Neutrophil (primary cell): ENCODE results near the gene SAMD1.

Source experiments
- H3K27ac ChIP-seq: fragments of 200-600 bp; sonication (generic); 2 replicates; pipeline ENCODE4 v1.5.1; 2016; ENCODE audit warnings: mild to moderate bottlenecking, moderate library complexity
- H3K27me3 ChIP-seq: fragments of 200-600 bp; sonication (generic); 2 replicates; pipeline ENCODE4 v1.6.0; 2016; ENCODE audit warnings: mild to moderate bottlenecking
- H3K36me3 ChIP-seq: fragments of 200-600 bp; sonication (generic); 2 replicates; pipeline ENCODE4 v1.5.1; 2017
- H3K4me1 ChIP-seq, 2 experiments: fragments of 200-600 bp in 1 of 2; sonication (generic) in 1 of 2; 1 replicate in 1 of 2; 2 replicates in 1 of 2; pipeline versions ENCODE4 v1.5.1 to v1.6.1; 2013 to 2016; ENCODE audit warnings: low read depth in 1 of 2, low read length in 1 of 2, mild to moderate bottlenecking in 1 of 2, moderate library complexity in 1 of 2; ENCODE audit not compliant: control insufficient read depth in 1 of 2, insufficient read depth in 1 of 2
- H3K4me3 ChIP-seq, 2 experiments: fragments of 200-600 bp in 1 of 2; sonication (generic) in 1 of 2; 1 replicate in 1 of 2; 2 replicates in 1 of 2; pipeline ENCODE4 v1.5.1; 2013 to 2016; ENCODE audit warnings: low read depth in 1 of 2, low read length in 1 of 2, mild to moderate bottlenecking in 1 of 2, moderate library complexity in 1 of 2
- H3K9me3 ChIP-seq: fragments of 200-600 bp; sonication (generic); 2 replicates; pipeline ENCODE4 v1.5.1; 2016
- TF ChIP-seq, protein P1 (sequence below): fragments of 200-600 bp; sonication (generic); IDR thresholded peaks from 2 replicates; pipeline ENCODE4 v1.5.1; 2016; ENCODE audit warnings: antibody characterized with exemption

Gene SAMD1

DNA sequence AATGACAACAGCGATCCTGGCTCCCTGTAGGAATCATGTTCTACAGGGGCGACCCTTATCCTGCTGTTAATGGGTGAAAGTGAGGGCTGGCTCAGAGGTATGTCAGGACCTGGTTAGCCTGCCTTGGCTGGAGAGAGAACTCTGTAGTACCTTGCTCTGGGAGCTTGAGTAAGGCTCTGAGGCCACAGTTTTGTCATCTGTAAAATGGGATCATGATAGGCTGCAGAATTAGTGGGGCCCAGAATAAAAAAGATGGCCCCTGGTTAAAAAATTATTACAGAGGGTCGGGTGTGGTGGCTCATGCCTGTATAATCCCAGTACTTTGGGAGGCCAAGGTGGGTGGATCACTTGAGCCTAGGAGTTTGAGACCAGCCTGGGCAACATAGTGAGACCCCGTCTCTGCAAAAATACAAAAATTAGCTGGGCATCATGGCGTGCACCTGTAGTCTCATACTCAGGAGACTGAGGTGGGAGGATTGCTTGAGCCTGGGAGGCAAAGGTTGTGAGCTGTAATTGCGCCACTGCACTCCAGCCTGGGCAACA is 10.5 kb upstream of the SAMD1 start:
- no peaks in the 10 kb centered on the region for H3K27me3 ChIP-seq
- no peak overlapping the region for H3K4me3 ChIP-seq
- peaks cover 98% of the 10 kb centered on the region for H3K36me3 ChIP-seq
- TF ChIP-seq, protein P1, sequence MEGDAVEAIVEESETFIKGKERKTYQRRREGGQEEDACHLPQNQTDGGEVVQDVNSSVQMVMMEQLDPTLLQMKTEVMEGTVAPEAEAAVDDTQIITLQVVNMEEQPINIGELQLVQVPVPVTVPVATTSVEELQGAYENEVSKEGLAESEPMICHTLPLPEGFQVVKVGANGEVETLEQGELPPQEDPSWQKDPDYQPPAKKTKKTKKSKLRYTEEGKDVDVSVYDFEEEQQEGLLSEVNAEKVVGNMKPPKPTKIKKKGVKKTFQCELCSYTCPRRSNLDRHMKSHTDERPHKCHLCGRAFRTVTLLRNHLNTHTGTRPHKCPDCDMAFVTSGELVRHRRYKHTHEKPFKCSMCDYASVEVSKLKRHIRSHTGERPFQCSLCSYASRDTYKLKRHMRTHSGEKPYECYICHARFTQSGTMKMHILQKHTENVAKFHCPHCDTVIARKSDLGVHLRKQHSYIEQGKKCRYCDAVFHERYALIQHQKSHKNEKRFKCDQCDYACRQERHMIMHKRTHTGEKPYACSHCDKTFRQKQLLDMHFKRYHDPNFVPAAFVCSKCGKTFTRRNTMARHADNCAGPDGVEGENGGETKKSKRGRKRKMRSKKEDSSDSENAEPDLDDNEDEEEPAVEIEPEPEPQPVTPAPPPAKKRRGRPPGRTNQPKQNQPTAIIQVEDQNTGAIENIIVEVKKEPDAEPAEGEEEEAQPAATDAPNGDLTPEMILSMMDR, result no peak
- H3K4me1 ChIP-seq, result no peaks in the 10 kb centered on the region
- H3K9me3 ChIP-seq, result no peaks in the 10 kb centered on the region
- no peak overlapping the region for H3K27ac ChIP-seq

DNA sequence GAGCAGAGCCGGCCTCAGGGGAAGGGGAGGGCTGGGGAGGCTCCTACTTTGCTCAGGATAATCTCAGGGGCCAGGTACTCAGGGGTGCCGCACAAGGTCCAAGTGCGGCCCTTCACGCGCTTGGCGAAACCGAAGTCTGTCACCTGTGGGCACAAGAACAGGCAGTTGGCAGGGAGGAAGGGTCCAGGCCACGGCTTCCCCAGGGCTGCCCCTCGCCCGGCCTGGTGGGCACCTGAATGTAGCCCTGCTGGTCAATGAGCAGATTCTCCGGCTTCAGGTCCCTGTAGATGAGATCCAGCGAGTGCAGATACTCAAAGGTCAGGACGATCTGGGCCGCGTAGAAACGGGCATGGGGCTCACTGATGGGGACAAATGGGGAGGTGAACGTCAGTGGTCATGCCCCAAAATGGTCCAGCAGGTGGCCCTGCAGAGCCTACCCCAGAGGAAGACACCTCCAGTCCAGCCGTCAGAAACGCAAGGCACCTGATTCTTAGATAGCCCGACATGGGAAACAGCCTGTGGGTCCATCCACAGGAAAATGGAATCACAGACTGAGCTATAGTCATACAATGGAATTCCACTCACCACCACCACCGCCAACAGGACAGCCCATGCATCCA is 7.1 kb upstream of the SAMD1 start:
- Histone ChIP-seq H3K27ac (no peak overlapping the region), H3K27me3 (no peaks in the 10 kb centered on the region), H3K36me3 (peaks cover 92% of the 10 kb centered on the region), H3K4me1 (no peaks in the 10 kb centered on the region), H3K4me3 (no peak overlapping the region), H3K9me3 (no peaks in the 10 kb centered on the region)
- TF ChIP-seq, protein P1, result peak; percentile 8

DNA sequence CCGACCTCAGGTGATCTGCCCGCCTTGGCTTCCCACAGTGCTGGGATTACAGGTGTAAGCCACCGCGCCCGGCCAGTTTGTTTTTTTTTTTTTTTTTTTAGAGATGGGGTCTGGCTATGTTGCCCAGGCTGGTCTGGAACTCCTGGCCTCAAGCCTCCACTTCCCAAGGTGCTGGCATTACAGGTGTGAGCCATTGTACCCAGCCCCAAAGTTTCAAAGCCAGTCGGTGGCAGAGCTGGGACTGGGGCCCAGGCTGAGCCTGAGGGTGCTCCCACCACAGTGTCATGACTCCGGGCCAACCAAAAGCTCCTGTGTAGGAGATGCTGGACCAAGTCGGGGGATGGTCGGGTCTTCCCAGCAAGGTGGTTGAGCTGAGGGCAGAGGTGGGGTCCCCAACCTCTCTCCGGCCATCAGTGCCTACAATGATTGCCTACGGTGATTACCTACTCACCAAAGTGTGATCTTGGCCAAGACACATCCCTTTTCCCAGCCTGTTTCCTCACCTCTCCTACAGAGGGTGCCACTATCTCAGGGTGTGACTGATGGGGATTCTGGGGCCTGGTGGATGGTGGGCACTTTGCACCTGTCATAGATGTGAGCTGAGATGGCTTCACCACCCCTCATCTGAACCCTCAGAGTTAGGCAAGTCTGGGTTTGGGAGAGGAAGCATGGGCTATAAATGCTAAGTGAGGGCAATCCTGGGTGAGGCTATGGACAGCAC is 5.9 kb upstream of the SAMD1 start:
- Histone ChIP-seq H3K4me1 (peaks cover 5 to 8% of the 10 kb centered on the region in 2 experiments), H3K27me3 (no peaks in the 10 kb centered on the region), H3K36me3 (peaks cover 86% of the 10 kb centered on the region), H3K4me3 (no peak overlapping the region), H3K9me3 (no peaks in the 10 kb centered on the region), H3K27ac (no peak overlapping the region)
- TF ChIP-seq, protein P1, result no peak

DNA sequence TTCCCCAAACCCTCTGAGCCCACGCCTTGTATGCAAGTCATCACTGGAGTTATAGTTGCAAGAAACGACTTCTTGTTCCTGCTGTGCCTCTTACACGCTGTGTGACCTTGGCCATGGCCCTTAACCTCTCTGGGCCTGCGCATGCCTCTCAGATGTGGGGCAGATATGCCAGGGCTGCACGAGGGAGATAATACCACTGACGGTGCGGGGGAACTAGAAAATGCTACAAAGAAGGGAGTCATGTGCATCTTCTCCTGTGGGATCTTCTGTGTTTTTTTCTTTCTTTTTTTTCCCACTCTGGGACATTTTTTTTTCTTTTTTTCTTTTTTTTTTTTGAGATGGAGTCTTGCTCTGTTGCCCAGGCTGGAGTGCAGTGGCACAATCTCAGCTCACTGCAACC is 4.3 kb upstream of the SAMD1 start:
- Histone ChIP-seq H3K27me3 (no peaks in the 10 kb centered on the region), H3K4me3 (no peak overlapping the region), H3K9me3 (no peaks in the 10 kb centered on the region), H3K36me3 (peaks cover 70% of the 10 kb centered on the region), H3K27ac (peak overlapping the region; percentile 32), H3K4me1 (peaks cover 11 to 12% of the 10 kb centered on the region in 2 experiments)
- TF ChIP-seq, protein P1, result no peak

DNA sequence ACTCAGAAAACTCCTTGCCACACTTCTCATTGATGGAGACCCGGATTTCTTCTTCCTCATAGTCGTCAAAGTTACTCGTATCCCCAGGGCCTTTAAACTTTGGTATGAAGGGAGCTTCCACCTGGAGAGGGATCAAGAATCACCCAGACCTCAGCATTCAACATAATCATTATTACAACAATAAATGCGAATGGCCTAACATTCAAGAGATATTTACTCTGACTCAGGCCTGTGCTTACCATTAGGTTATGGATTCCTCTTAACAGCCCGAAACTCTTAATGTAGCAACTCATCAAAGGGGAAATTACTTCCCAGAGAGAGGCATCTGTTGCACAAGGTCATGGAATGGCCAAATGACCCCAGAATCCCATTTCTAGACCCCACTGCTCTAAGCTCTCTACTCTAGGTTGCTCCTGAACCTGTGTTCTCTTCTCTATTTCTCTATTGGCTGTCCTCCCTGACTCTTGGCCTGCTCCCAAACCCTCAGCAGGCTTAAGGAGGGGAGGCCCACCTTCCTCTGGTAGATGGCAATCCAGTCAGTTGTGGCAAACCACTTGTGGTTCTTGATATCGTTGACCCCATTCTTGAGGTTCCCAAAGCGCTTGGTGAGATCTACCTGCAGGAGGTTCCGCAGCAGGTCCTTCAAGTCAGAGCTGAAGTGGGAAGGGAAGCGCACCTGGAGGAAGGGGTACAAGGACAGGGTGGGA is 2.7 kb upstream of the SAMD1 start:
- Histone ChIP-seq H3K36me3 (peaks cover 54% of the 10 kb centered on the region), H3K4me3 (no peak overlapping the region)
- TF ChIP-seq, protein P1, result no peak

More for the DNA sequence above, 2.7 kb upstream of the SAMD1 start:
- H3K9me3 ChIP-seq, result no peaks in the 10 kb centered on the region
- H3K27me3 ChIP-seq, result peaks cover 6% of the 10 kb centered on the region
- H3K27ac ChIP-seq, result no peak overlapping the region
- peaks cover 17 to 20% of the 10 kb centered on the region in 2 experiments for H3K4me1 ChIP-seq
